Spleen (tissue), 11 donors: ENCODE results near the gene SUCO. TPM values are rescaled to one million over a fixed set of nuclear protein-coding genes. Genes with fewer than 3 reads are reported as not detected.

Source experiments
- DNase-seq: peaks from one replicate; pipeline ENCODE4 v3.0.0-alpha.2; 2020
- H3K27ac ChIP-seq, 8 donors: fragments of 200-600 bp; sonication (generic) in 7 of 8; 1 replicate in 4 of 8; 2 replicates in 4 of 8; pipeline versions ENCODE4 v1.5.0 to v1.8.0; 2016 to 2021; ENCODE audit warnings: inconsistent platforms in 4 of 8, mild to moderate bottlenecking in 4 of 8, moderate library complexity in 1 of 8
- H3K27me3 ChIP-seq, 7 donors: fragments of 200-600 bp; sonication (generic) in 6 of 7; replicated peaks in 1 of 7; 1 replicate in 4 of 7; 2 replicates in 3 of 7; pipeline versions ENCODE4 v1.5.0 to v1.8.0; 2016 to 2021; ENCODE audit warnings: inconsistent platforms in 3 of 7, mild to moderate bottlenecking in 1 of 7
- H3K36me3 ChIP-seq, 6 donors: fragments of 200-600 bp; sonication (generic) in 5 of 6; 1 replicate in 4 of 6; 2 replicates in 2 of 6; pipeline versions ENCODE4 v1.5.0 to v1.8.0; 2016 to 2021; ENCODE audit warnings: inconsistent platforms in 2 of 6
- H3K4me1 ChIP-seq, 6 donors: fragments of 200-600 bp; sonication (generic) in 5 of 6; 1 replicate in 3 of 6; 2 replicates in 3 of 6; pipeline versions ENCODE4 v1.5.0 to v1.8.0; 2016 to 2021; ENCODE audit warnings: inconsistent platforms in 3 of 6
- H3K4me3 ChIP-seq, 8 donors: fragments of 200-600 bp; sonication (generic) in 7 of 8; 1 replicate in 4 of 8; 2 replicates in 4 of 8; pipeline versions ENCODE4 v1.5.0 to v1.8.0; 2016 to 2021; ENCODE audit warnings: inconsistent platforms in 4 of 8, mild to moderate bottlenecking in 4 of 8, moderate library complexity in 2 of 8
- H3K9me3 ChIP-seq, 8 donors: fragments of 200-600 bp; sonication (generic) in 7 of 8; 1 replicate in 4 of 8; 2 replicates in 4 of 8; pipeline versions ENCODE4 v1.5.0 to v1.8.0; 2016 to 2021; ENCODE audit warnings: inconsistent platforms in 4 of 8
- POLR2A ChIP-seq, 3 donors: fragments of 450-650 bp; IDR thresholded peaks; one replicate each; pipeline ENCODE4 v1.5.1; 2017; ENCODE audit warnings: antibody characterized with exemption in 3 of 3, mild to moderate bottlenecking in 1 of 3
- POLR2AphosphoS5 ChIP-seq, 3 donors: sonication (generic); formaldehyde crosslinking; IDR thresholded peaks; one replicate each; pipeline ENCODE4 v1.5.1; 2017; ENCODE audit warnings: antibody characterized with exemption in 3 of 3
- WGBS, 5 donors: extraction: QIAGEN DNeasy Blood & Tissue Kit in 3 of 5; methylation state at CpG; one replicate each; pipeline versions ENCODE4 v1.1.5 to v1.1.7; 2013 to 2018; 5-methylcytosine and 5-hydroxymethylcytosine counted together
- intact Hi-C: fragments of 100-400 bp; cut with DNase I; formaldehyde crosslinking; loops from one replicate; pipeline ENCODE4 v1.15.0; 2023; ENCODE audit warnings: low total_unique reads
- polyA plus RNA-seq, 3 donors: library from polyadenylated mRNA; stranded (reverse); fragments of 200-250 nt; gene quantifications; one replicate each; pipeline ENCODE4 v1.2.1, GENCODE V29; 2013
- total RNA-seq, 7 donors: library from RNA; depleted of rRNA in 3 of 7; stranded (reverse); fragments of >200 nt in 3 of 7; fragmentation: NEBNext Ultra II Directional in 4 of 7; extraction: Animal tissue kit (Norgen Biotek cat#: 25700) in 4 of 7; gene quantifications; one replicate each; pipeline versions ENCODE4 v1.1.0 to v1.2.1, GENCODE V29; 2016 to 2021
- TF ChIP-seq, protein P1 (sequence below), 11 experiments: fragments of 200-600 bp in 7 of 11; fragments of 450-650 bp in 4 of 11; sonication (generic) in 4 of 11; IDR thresholded peaks in 8 of 11; conservative IDR thresholded peaks in 3 of 11; 1 replicate in 7 of 11; 2 replicates in 4 of 11; pipeline versions ENCODE4 v1.4.0 to v1.8.0; 2016 to 2021; ENCODE audit warnings: antibody characterized with exemption in 11 of 11, inconsistent platforms in 4 of 11, mild to moderate bottlenecking in 1 of 11
- donor health status: healthy with polysubstance abuse.
- donor health status: DM: no; HTN: no; CAD: no; lungs with moderate emphysema.
- donor health status: DM: no; HTN: no; CAD: no.
- donor health status: Bipolar disorder and iron deficiency.
- donor health status: healthy.
- donor health status: DM: no; HTN: no; CAD: no.
- donor health status: DM: yes; HTN: yes; CAD: no.

Gene SUCO
- total and polyA plus RNA-seq, 10 donors = 7.9 to 59.5 (median 39.5) TPM

DNA sequence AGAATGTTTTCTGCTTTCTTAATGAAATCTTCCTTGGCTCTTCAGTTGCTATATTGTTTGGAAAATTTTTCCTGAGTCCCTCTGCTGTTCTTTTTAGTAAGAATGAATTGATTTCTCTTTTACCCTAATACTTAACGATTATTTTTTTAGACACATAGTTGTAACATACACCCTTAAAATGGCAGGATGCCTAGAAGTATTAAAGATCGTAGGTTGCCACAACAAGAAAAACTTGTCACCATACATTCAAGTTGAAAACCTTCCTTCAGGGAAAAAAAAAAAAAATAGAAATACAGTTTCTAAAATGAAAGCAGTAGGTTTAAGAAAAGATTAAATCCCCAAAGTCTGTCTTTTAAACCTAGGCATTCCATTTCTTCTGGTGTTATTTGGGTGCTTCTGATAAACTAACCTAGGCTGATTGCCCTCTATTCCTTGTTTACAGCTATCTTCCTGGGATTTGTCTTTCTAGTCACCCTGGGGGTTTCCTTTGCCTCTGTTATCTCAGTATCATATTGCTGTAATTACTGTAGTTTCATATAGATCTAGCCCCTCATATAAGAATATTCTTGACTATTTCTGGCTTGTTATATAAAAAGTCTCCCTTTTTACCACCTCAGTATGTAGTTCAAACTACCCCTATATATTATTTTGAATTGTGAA lies 16.8 kb downstream of the SUCO start:
- H3K4me3 ChIP-seq = no peak overlapping the region
- H3K4me1 ChIP-seq = peaks cover 4 to 60% (median 37%) of the 10 kb centered on the region in 6 donors
- intact Hi-C loops = no loop called here
- no peak for DNase-seq
- H3K27ac ChIP-seq = no peak overlapping the region
- no peaks in the 10 kb centered on the region for H3K27me3 ChIP-seq
- peaks cover 0 to 9% (median 0%) of the 10 kb centered on the region in 6 donors for H3K36me3 ChIP-seq
- H3K9me3 ChIP-seq = no peaks in the 10 kb centered on the region
- TF ChIP-seq POLR2A (IDR thresholded peaks at IDR 0.05) (no peak), POLR2AphosphoS5 (IDR thresholded peaks at IDR 0.05) (no peak)
- TF ChIP-seq, protein P1, sequence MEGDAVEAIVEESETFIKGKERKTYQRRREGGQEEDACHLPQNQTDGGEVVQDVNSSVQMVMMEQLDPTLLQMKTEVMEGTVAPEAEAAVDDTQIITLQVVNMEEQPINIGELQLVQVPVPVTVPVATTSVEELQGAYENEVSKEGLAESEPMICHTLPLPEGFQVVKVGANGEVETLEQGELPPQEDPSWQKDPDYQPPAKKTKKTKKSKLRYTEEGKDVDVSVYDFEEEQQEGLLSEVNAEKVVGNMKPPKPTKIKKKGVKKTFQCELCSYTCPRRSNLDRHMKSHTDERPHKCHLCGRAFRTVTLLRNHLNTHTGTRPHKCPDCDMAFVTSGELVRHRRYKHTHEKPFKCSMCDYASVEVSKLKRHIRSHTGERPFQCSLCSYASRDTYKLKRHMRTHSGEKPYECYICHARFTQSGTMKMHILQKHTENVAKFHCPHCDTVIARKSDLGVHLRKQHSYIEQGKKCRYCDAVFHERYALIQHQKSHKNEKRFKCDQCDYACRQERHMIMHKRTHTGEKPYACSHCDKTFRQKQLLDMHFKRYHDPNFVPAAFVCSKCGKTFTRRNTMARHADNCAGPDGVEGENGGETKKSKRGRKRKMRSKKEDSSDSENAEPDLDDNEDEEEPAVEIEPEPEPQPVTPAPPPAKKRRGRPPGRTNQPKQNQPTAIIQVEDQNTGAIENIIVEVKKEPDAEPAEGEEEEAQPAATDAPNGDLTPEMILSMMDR (IDR thresholded peaks at IDR 0.05 in 8 of 11, conservative IDR thresholded peaks at IDR 0.05 in 3 of 11) = no peak
- WGBS, 5 donors = 49 to 76% (median 73%) methylated on average over 2 of the region's 2 CpGs

DNA sequence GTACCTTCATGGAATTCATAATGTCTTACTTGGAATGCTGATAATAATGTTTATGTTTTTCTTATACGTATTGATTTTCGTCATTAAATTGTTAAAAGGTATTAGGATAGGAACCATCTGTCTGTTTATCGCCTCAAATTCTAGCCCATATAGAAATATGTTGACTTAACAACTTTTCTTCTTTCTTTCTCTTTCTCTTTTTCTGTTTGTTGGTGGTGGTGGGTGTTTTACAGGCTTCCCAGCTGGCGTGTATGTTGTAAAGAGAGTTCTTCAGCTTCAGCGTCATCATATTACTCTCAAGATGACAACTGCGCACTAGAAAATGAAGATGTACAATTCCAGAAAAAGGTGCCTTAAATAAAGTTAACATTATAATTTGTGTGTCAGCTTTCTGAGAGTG lies 18.3 kb downstream of the SUCO start:
- peaks cover 0 to 24% (median 7%) of the 10 kb centered on the region in 6 donors for H3K36me3 ChIP-seq
- peaks cover 4 to 45% (median 24%) of the 10 kb centered on the region in 6 donors for H3K4me1 ChIP-seq
- 92 to 94% (median 93%) methylated on average over 6 of the region's 6 CpGs for WGBS, 5 donors
- H3K27me3 ChIP-seq = no peaks in the 10 kb centered on the region
- no peaks in the 10 kb centered on the region for H3K9me3 ChIP-seq
- TF ChIP-seq POLR2A (IDR thresholded peaks at IDR 0.05) (no peak), POLR2AphosphoS5 (IDR thresholded peaks at IDR 0.05) (no peak)
- TF ChIP-seq, protein P1 (IDR thresholded peaks at IDR 0.05 in 8 of 11, conservative IDR thresholded peaks at IDR 0.05 in 3 of 11) = no peak
- no peak overlapping the region for H3K4me3 ChIP-seq
- no peak for DNase-seq
- H3K27ac ChIP-seq = no peak overlapping the region
- intact Hi-C loops = no loop called here

DNA sequence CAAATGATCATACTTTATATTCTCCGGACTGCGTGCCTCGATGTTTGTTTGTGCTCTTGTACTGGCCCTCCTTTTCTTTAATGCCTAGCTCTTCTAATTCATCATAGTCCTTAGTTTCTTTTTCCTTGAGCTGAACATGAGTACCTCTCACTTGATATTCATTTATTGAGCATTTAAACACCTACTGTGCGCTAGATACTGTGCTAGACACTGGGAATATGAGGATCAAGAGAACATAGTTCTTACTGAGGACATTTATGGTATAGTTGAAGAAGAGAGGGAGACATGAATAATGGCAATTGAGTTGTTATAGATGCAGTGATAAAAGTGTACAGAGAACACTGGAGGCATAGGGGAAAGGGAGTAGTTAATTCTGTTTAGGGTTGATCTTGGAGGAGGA lies 22.0 kb downstream of the SUCO start:
- WGBS, 5 donors = 96 to 99% (median 97%) methylated on average over 4 of the region's 4 CpGs
- H3K9me3 ChIP-seq = no peaks in the 10 kb centered on the region
- peaks cover 0 to 61% (median 24%) of the 10 kb centered on the region in 6 donors for H3K36me3 ChIP-seq
- H3K27ac ChIP-seq = no peak overlapping the region
- peaks cover 0 to 15% (median 4%) of the 10 kb centered on the region in 6 donors for H3K4me1 ChIP-seq
- intact Hi-C loops = no loop called here
- DNase-seq = no peak
- no peak overlapping the region for H3K4me3 ChIP-seq
- TF ChIP-seq POLR2A (IDR thresholded peaks at IDR 0.05) = no peak
- no peak for TF ChIP-seq POLR2AphosphoS5 (IDR thresholded peaks at IDR 0.05)
- TF ChIP-seq, protein P1 (IDR thresholded peaks at IDR 0.05 in 8 of 11, conservative IDR thresholded peaks at IDR 0.05 in 3 of 11) = no peak
- H3K27me3 ChIP-seq = no peaks in the 10 kb centered on the region

DNA sequence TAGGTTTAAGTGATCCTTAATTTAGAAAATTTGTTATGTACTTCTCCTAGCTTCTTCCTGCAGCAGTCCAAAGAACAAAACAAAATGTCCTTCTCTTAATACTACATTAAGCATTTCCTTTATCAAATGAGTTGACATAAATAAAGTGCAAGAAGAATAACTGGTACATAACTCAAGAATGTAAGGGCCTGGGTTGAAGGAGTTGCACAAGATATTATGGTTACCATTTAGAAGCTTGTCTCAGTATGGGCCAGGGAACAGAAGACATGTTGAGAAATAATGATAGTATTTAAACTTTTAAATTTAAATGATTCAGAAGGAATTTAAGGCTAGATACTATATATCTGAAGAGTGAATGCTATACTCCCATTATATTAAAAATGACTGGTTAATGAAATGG lies 23.5 kb downstream of the SUCO start:
- TF ChIP-seq, protein P1 (IDR thresholded peaks at IDR 0.05 in 8 of 11, conservative IDR thresholded peaks at IDR 0.05 in 3 of 11) = no peak
- no peak for TF ChIP-seq POLR2AphosphoS5 (IDR thresholded peaks at IDR 0.05)

More for the DNA sequence above, 23.5 kb downstream of the SUCO start:
- H3K27me3 ChIP-seq = no peaks in the 10 kb centered on the region
- no peak for DNase-seq
- H3K36me3 ChIP-seq = peaks cover 0 to 76% (median 28%) of the 10 kb centered on the region in 6 donors
- no peak overlapping the region for H3K27ac ChIP-seq
- intact Hi-C loops = no loop called here
- peaks cover 0 to 1% (median 0%) of the 10 kb centered on the region in 6 donors for H3K4me1 ChIP-seq
- no peak overlapping the region for H3K4me3 ChIP-seq
- no peaks in the 10 kb centered on the region for H3K9me3 ChIP-seq
